C4-2B (cell line): Measurements from ENCODE around the gene FIP1L1.
"Not testable (repeated sequence)": the region's sequence is repeated elsewhere in the genome, so short reads cannot be mapped to it uniquely, and the experiment has no call there.

Experiments used
- H3K27ac ChIP-seq: fragments of 450-650 bp; 2 replicates; pipeline ENCODE4 v1.5.1; 2017
- CTCF ChIP-seq: fragments of 450-650 bp; conservative IDR thresholded peaks from 2 replicates; pipeline ENCODE4 v1.5.1; 2017; ENCODE audit warnings: mild to moderate bottlenecking
- ZFX ChIP-seq: fragments of 450-650 bp; IDR thresholded peaks from 2 replicates; pipeline ENCODE4 v1.6.1; 2017

The FIP1L1 gene

GRCh38 chr4:53371049-53371448 lies 6.4 kb upstream of the FIP1L1 start:
- TF ChIP-seq CTCF (no peak), ZFX (no peak)
- H3K27ac ChIP-seq: no peak overlapping the region

- TF ChIP-seq CTCF (no peak), ZFX (no peak)
- H3K27ac ChIP-seq: no peak overlapping the region
Measured at GRCh38 chr4:53371843-53372521, 5.5 kb upstream of the FIP1L1 start.

- TF ChIP-seq ZFX (no peak), CTCF (no peak)
- no peak overlapping the region for H3K27ac ChIP-seq
Measured at GRCh38 chr4:53374777-53375258, 2.6 kb upstream of the FIP1L1 start.

GRCh38 chr4:53376900-53377299 lies 541 bp upstream of the FIP1L1 start:
- no peak overlapping the region; the same call in 1 of the 2 replicates for H3K27ac ChIP-seq
- TF ChIP-seq ZFX (no peak), CTCF (no peak)

GRCh38 chr4:53378171-53378482 lies 686 bp downstream of the FIP1L1 start:
- peak overlapping the region; percentile 90 for H3K27ac ChIP-seq
- TF ChIP-seq ZFX: no peak
- TF ChIP-seq CTCF: no peak

- H3K27ac ChIP-seq: no peak overlapping the region
- TF ChIP-seq ZFX: no peak
- no peak for TF ChIP-seq CTCF
Measured at GRCh38 chr4:53380221-53380620, 2.8 kb downstream of the FIP1L1 start.

GRCh38 chr4:53409479-53409878 lies 32.0 kb downstream of the FIP1L1 start:
- H3K27ac ChIP-seq: not testable (repeated sequence)

- TF ChIP-seq CTCF: no peak
- no peak for TF ChIP-seq ZFX
- H3K27ac ChIP-seq: no peak overlapping the region
Measured at GRCh38 chr4:53419208-53419607, 41.8 kb downstream of the FIP1L1 start.
